ENCODE results near the gene ZNF239.

GRCh38 chr10:43573250-43574000 lies 991 bp downstream of the ZNF239 start:
- TF ChIP-seq EZH2 (IDR thresholded peaks at IDR 0.05; ENCODE audit: low read length, missing control alignments) = no peak
- no peak for TF ChIP-seq CTCF (conservative IDR thresholded peaks at IDR 0.05 in 1 of 2, IDR thresholded peaks at IDR 0.05 in 1 of 2; ENCODE audit: low read depth in 1 of 2, low read length in 2 of 2)
